ENCODE measurements around the gene WFDC11.
"Not testable (repeated sequence)": the region's sequence is repeated elsewhere in the genome, so short reads cannot be mapped to it uniquely, and the experiment has no call there.

Gene WFDC11

GRCh38 chr20:45670139-45670538 lies at the start of gene WFDC11:
Gene WFDC11, minus strand, starts transcription at chr20:45670239. Its CDS starts 19,639 bp downstream, at chr20:45650600.
- DNase-seq (ENCODE audit: low spot score): no peak

DNA sequence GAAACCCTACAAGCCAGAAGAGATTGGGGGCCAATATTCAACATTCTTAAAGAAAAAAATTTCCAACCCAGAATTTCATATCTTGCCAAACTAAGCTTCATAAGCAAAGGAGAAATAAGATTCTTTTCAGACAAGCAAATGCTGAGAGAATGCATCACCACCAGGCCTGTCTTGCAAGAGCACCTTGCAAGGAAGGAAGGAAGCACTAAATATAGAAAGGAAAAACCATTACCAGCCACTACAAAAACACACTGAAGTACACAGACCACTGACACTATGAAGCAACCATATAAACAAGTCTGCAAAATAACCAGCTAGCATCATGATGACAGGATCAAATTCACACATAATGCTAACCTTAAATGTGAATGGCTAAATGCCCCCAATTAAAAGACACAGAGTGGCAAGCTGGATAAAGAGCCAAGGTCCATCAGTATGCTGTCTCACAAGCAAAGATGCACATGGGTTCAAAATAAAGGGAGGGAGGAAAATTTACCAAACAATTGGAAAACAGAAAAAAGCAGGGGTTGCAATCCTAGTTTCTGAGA lies 46.2 kb upstream of the WFDC11 start:
- not testable (repeated sequence) for DNase-seq (ENCODE audit: low spot score)

- DNase-seq (ENCODE audit: low spot score): no peak
Measured at GRCh38 chr20:45704969-45705637, 35.1 kb upstream of the WFDC11 start, which contains the start of gene WFDC10B. Gene WFDC10B, minus strand, starts transcription at chr20:45705019. Its CDS starts 19,027 bp downstream, at chr20:45685992.

- DNase-seq (ENCODE audit: low spot score): no peak
Measured at GRCh38 chr20:45701873-45702272, 31.8 kb upstream of the WFDC11 start, which contains the start of gene WFDC13. Gene WFDC13, plus strand, starts transcription at chr20:45702038. Its CDS starts 86 bp downstream, at chr20:45702124.

DNA sequence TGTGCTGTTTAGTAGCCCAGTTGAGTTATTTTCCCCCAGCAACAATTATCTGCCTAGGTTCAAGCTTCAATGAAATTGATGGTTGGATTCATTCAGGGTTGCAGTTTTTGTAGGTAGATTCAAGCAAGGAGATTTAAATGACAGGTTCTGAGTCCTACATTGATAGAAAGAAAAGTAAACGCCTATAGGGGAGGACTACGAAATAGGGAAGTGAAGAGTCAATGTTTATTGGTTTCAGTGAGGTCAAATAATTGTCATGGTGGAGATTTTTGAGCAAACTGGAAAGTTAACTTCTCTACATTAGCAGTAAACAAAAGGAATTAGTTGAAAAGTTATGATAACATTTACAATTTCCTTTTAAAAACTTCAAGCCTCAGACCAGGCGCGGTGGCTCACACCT lies 31.1 kb upstream of the WFDC11 start:
- no peak for DNase-seq (ENCODE audit: low spot score)

DNA sequence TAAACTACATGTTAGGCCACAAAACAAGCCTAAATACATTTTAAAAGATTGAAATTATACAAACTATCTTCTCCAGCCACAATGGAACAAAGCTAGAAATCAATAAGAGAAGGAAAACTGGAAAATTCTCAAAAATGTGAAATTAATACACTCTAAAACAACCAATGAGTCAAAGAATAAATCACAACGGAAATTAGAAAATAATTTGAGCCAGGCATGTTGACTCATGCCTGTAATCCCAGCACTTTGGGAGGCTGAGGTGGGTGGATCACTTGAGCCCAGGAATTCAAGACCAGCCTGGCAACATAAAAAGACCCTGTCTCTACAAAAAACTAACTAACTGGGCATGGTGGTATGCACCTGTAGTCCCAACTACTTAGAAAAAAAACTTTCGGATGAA lies 25.5 kb upstream of the WFDC11 start:
- DNase-seq (ENCODE audit: low spot score): no peak

- not testable (repeated sequence) for DNase-seq (ENCODE audit: low spot score)
Measured at GRCh38 chr20:45693346-45693745, 23.3 kb upstream of the WFDC11 start.

DNA sequence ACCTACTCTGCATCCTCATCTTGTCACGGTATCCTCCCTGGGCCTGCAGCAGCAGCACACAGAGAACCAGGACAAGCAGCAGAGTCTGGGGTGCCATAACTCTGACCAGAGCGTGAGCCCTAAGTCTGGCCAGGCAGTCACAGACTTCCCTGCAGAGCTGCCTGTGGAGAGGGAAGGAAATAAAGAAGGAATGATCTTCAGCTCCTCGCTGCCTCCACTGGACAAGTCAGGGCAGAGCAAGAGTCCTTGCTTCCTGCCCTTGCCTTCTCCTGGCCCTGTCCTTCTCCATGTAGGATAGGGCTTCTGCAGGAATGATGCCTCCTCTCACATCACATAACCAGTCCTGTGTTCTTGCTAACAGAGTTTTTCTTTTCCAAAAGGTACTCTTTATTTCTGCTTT lies 15.9 kb upstream of the WFDC11 start:
- peak; percentile 24 for DNase-seq (ENCODE audit: low spot score)

DNA sequence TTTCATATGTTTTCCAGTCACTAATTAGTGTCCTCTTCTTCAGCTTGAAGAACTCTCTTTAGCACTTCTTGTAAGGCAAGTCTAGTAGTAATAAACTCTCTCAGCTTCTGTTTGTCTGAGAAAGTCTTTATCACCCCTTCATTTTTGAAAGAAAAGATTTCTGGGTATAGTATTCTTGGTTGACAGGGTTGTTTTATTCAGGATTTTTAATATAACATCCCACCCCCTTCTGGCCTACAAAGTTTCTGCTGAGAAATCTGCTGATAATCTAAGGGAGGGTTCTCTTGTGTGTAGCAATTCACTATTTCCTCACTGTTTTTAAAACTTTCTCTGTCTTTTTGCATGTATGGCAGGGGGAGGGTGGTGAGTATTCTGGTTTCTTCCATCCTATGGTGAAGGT lies 9.6 kb upstream of the WFDC11 start:
- DNase-seq (ENCODE audit: low spot score): no peak

DNA sequence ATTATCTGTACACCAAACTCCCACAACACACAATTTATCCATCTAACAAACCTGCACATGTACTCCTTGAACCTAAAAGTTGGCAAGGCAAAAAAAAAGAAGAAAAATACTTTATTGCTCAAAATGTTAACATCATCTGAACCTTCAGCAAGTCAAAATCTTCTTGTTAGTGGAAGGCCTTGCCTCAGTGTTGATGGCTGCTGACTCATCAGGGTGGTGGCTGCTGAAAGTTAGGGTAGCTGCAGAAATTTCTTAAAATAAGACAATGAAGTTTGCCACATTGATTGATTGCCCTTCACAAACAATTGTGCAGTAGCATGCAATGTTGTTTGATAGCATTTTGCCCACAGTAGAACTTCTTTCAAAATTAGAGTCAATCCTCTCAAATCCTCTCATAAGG lies 2.7 kb upstream of the WFDC11 start:
- no peak for DNase-seq (ENCODE audit: low spot score)

DNA sequence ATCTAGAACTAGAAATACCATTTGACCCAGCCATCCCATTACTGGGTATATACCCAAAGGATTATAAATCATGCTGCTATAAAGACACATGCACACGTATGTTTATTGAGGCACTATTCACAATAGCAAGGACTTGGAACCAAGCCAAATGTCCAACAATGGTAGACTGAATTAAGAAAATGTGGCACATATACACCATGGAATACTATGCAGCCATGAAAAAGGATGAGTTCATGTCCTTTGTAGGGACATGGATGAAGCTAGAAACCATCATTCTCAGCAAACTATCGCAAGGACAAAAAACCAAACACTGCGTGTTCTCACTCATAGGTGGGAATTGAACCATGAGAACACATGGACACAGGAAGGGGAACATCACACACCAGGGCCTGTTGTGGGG lies 13.0 kb downstream of the WFDC11 start:
- not testable (repeated sequence) for DNase-seq (ENCODE audit: low spot score)

DNA sequence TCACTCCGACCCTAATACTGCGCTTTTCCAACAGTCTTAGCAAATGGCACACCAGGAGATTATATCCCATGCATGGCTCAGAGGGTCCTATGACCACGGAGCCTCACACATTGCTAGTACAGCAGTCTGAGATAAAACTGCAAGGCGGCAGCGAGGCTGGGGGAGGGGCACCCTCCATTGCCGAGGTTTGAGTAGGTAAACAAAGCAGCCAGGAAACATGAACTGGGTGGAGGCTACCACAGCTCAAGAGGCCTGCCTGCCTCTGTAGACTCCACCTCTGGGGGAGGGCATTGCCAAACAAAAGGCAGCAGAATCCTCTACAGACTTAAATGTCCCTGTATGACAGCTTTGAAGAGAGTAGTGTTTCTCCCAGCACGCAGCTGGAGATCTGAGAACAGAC lies 18.3 kb downstream of the WFDC11 start:
- DNase-seq (ENCODE audit: low spot score): not testable (repeated sequence)

DNA sequence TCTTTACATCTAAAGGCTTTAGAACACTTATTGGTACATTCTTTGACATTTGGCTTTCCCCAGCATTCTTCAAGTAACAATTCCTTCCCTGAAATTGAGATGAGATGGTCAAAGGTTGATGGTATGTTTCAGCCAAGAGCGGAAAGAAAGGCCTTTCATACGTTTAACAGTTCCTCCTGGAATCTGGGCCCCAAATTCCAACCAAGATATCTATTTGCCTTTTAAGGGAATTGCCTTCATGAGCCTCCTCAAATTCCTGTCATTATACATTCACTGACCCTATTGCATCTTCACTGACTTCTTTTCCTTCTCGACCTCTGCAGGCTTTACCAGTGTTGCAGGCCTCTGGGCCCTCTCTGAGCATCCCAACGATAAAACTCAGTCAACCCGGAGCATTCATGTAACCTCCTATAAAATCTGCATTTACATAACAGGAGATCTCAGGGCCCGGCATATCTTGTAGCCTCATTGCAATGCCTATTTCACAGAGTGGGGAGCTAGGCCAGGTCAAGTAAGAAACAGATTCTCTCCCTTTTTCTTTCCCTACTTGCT lies 20.7 kb downstream of the WFDC11 start:
- DNase-seq (ENCODE audit: low spot score): no peak

DNA sequence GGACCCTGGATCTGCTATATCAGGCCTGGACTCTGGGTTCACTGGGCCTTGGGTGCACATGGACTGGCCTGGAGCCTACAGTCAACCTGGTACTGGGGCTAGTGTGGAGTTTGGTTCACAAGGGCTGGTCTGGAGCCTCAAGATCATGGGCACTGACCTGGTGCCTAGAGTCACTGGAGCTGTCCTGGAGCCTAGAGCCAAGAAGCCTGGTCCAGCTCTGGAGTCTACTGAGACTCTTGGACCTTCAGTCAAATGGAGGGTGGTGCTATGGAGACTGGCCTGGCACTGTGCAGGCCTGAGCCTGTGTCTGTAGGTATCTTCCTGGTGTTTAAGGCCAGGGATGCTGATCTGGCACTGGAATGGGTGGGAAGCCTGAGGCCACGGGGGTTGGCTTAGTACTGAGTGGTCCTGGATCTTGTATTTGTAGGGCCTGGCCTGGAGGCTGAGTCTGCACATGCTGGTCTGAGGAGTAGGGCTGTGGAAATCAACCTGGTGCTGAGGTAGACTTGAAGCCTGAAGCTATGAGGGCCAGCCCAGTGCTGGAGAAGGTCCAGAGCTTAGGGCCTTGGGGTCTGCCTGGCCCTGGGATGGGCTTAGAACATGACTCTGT lies 22.5 kb downstream of the WFDC11 start:
- no peak for DNase-seq (ENCODE audit: low spot score)

GRCh38 chr20:45646875-45647274 lies 23.2 kb downstream of the WFDC11 start:
- DNase-seq (ENCODE audit: low spot score): no peak

- DNase-seq (ENCODE audit: low spot score): not testable (repeated sequence)
Measured at GRCh38 chr20:45645869-45646268, 24.2 kb downstream of the WFDC11 start.

GRCh38 chr20:45641076-45641475 lies 29.0 kb downstream of the WFDC11 start:
- DNase-seq (ENCODE audit: low spot score): not testable (repeated sequence)

GRCh38 chr20:45639687-45640086 lies 30.4 kb downstream of the WFDC11 start:
- DNase-seq (ENCODE audit: low spot score): no peak

- no peak for DNase-seq (ENCODE audit: low spot score)
Measured at GRCh38 chr20:45636513-45636912, 33.5 kb downstream of the WFDC11 start.

DNA sequence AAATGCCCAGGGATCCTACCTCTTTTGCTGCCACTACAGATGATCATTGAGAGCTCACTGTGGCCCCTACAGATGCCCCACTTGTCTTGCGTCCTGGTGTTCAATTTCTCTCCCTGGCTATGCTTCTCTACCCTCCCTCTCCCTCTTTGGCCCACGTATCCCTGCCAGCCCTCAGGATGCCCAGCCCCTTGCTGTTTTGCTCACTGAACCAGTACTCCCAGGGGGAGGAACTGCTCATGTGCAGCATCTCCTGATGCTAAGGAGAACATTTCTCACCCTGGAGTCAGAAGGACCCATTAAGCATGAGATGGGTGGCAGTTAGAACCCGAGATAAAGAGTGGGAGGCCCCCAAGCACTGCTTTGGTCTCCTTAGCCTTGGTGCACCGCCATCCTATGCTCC lies 38.9 kb downstream of the WFDC11 start, which contains the start of gene WFDC9:
Gene WFDC9, minus strand, starts transcription at position 101 of the 400 bp plus-strand sequence. CDS start 21,103 bp downstream, outside the sequence.
- no peak for DNase-seq (ENCODE audit: low spot score)

- DNase-seq (ENCODE audit: low spot score): no peak
Measured at GRCh38 chr20:45630371-45630770, 39.7 kb downstream of the WFDC11 start.

GRCh38 chr20:45629496-45630100 lies 40.4 kb downstream of the WFDC11 start, which contains the start of gene WFDC10A:
Gene WFDC10A, plus strand, starts transcription at chr20:45629739. Its CDS starts 75 bp downstream, at chr20:45629814.
- peak; percentile 85 for DNase-seq (ENCODE audit: low spot score)
